WTC11 (cell line): ENCODE measurements around the gene SPOCK2. TPM values are rescaled to one million over a fixed set of nuclear protein-coding genes. Genes with fewer than 3 reads are reported as not detected.

ENCODE experiments used
- ATAC-seq: fragments of 200-7000 bp; cut with Tn5 transposase; 2 replicates; pipeline ENCODE4 v1.10.0; 2021; ENCODE audit warnings: mild to moderate bottlenecking, moderate library complexity
- Bru-seq: library from RNA; stranded (reverse); fragments of 400-500 nt; gene quantifications from one replicate; lab custom pipeline; 2021; lab: Mats Ljungman, UMichigan
- CTCF ChIA-PET: fragments of 300-600 bp; sonication (Branson Sonifier 250); formaldehyde crosslinking; loops from one replicate; lab custom pipeline; 2021; ENCODE audit warnings: antibody characterized with exemption; lab: Charles Lee
- POLR2A ChIA-PET: fragments of 350-600 bp; sonication (Branson Sonifier 250); formaldehyde crosslinking; loops from one replicate; lab custom pipeline; 2021; ENCODE audit warnings: antibody characterized with exemption; lab: Charles Lee
- DNase-seq: peaks from one replicate; pipeline ENCODE4 v3.0.0; 2021; ENCODE audit warnings: low spot score
- H3K27ac Mint-ChIP-seq: 2 replicates; pipeline ENCODE4 v1.8.0; 2021; ENCODE audit warnings: mixed read lengths
- H3K27me3 Mint-ChIP-seq: 2 replicates; pipeline ENCODE4 v1.8.0; 2021; ENCODE audit warnings: low read depth, mild to moderate bottlenecking, moderate library complexity, mixed read lengths
- H3K36me3 Mint-ChIP-seq: 2 replicates; pipeline ENCODE4 v1.8.0; 2021; ENCODE audit warnings: mixed read lengths
- H3K4me1 Mint-ChIP-seq: 2 replicates; pipeline ENCODE4 v1.8.0; 2022; ENCODE audit warnings: mixed read lengths
- H3K4me3 Mint-ChIP-seq: 2 replicates; pipeline ENCODE4 v1.8.0; 2021; ENCODE audit warnings: mild to moderate bottlenecking, moderate library complexity, mixed read lengths
- H3K9me3 Mint-ChIP-seq: 2 replicates; pipeline ENCODE4 v1.8.0; 2021; ENCODE audit warnings: mixed read lengths
- AFF4 ChIP-seq: sonication (generic); formaldehyde crosslinking; IDR thresholded peaks from 2 replicates; pipeline ENCODE4 v1.8.1; 2023; ENCODE audit warnings: mild to moderate bottlenecking, missing genetic modification reagents, borderline replicate concordance
- CREM ChIP-seq: sonication (generic); formaldehyde crosslinking; IDR thresholded peaks from 2 replicates; pipeline ENCODE4 v1.8.1; 2022; ENCODE audit warnings: mild to moderate bottlenecking, missing genetic modification reagents, moderate library complexity
- CTCF ChIP-seq: fragments of 200-600 bp; IDR thresholded peaks from 2 replicates; pipeline ENCODE4 v1.8.0; 2022; ENCODE audit warnings: antibody characterized with exemption
- FOXJ3 ChIP-seq: sonication (generic); formaldehyde crosslinking; IDR thresholded peaks from 2 replicates; pipeline ENCODE4 v1.9.0; 2021; ENCODE audit warnings: missing genetic modification reagents, mild to moderate bottlenecking, borderline replicate concordance
- HMGXB4 ChIP-seq: sonication (generic); formaldehyde crosslinking; IDR thresholded peaks from 2 replicates; pipeline ENCODE4 v1.8.1; 2023; ENCODE audit warnings: mild to moderate bottlenecking, moderate library complexity, missing genetic modification reagents
- JAZF1 ChIP-seq: fragments of 250-450 bp; sonication (Bioruptor Pico); IDR thresholded peaks from 2 replicates; pipeline ENCODE4 v1.9.0; 2021; ENCODE audit warnings: moderate library complexity, mild to moderate bottlenecking, inconsistent platforms
- JUN ChIP-seq: sonication (generic); formaldehyde crosslinking; IDR thresholded peaks from 2 replicates; pipeline ENCODE4 v1.8.0; 2023; ENCODE audit warnings: mild to moderate bottlenecking, missing genetic modification reagents
- OVOL2 ChIP-seq: fragments of 250-450 bp; sonication (Bioruptor Pico); IDR thresholded peaks from 2 replicates; pipeline ENCODE4 v1.9.0; 2021; ENCODE audit warnings: mild to moderate bottlenecking, borderline replicate concordance
- RELA ChIP-seq: sonication (generic); formaldehyde crosslinking; IDR thresholded peaks from 2 replicates; pipeline ENCODE4 v1.8.1; 2022; ENCODE audit warnings: missing genetic modification reagents, mild to moderate bottlenecking, borderline replicate concordance
- TP53 ChIP-seq: sonication (generic); formaldehyde crosslinking; IDR thresholded peaks from 2 replicates; pipeline ENCODE4 v1.8.1; 2023; ENCODE audit warnings: mild to moderate bottlenecking, missing genetic modification reagents
- USF1 ChIP-seq: sonication (generic); formaldehyde crosslinking; IDR thresholded peaks from 2 replicates; pipeline ENCODE4 v1.8.0; 2022; ENCODE audit warnings: mild to moderate bottlenecking, missing genetic modification reagents
- ZNF671 ChIP-seq: fragments of 250-450 bp; sonication (Bioruptor Pico); IDR thresholded peaks from 2 replicates; pipeline ENCODE4 v1.8.0; 2021; ENCODE audit warnings: mild to moderate bottlenecking
- long read RNA-seq, 3 experiments: library from RNA in 1 of 3; library from capped mRNA in 1 of 3; library from polyadenylated mRNA in 1 of 3; unstranded in 2 of 3; stranded (forward) in 1 of 3; transcript quantifications; one replicate each; pipeline ENCODE4 v2.0.0, GENCODE V29; 2021
- total RNA-seq: library from RNA; stranded (reverse); gene quantifications from 3 replicates; pipeline ENCODE4 v1.2.3, GENCODE V29; 2021

Gene SPOCK2
- 4.0 to 4.7 TPM (median 4.1 TPM) in 3 replicates for total RNA-seq
- percentile 23 among the genes with signal in this experiment for Bru-seq, nascent RNA
- long read RNA-seq, experiment 1, partial matches to known transcripts = 0 of 6 reads
- long read RNA-seq, experiment 1, other reads (novel, unspliced or antisense) = 6 of 6 reads
- long read RNA-seq, experiment 2, partial matches to known transcripts = 0 of 6 reads
- long read RNA-seq, experiment 2, other reads (novel, unspliced or antisense) = 6 of 6 reads
- long read RNA-seq, experiment 3, partial matches to known transcripts = 0 of 1 reads
- long read RNA-seq, experiment 3, other reads (novel, unspliced or antisense) = 1 of 1 reads

GRCh38 chr10:72087969-72088888 lies at the start of gene SPOCK2:
Gene SPOCK2 (minus strand): TSS chr10:72088551. CDS start chr10:72088328, 223 bp downstream.
- TF ChIP-seq HMGXB4 (CRISPR knock-in tag) = 0 out of 2 replicates have a peak, but pooled peaks have one; percentile 11
- no peak for TF ChIP-seq AFF4
- TF ChIP-seq CREM (CRISPR knock-in tag) = no peak
- TF ChIP-seq USF1 (CRISPR knock-in tag) = 0 out of 2 replicates have a peak, but pooled peaks have one; percentile 1
- Mint-ChIP-seq H3K27ac (no peak within 1 kb of the TSS), H3K4me3 (peak within 1 kb of the TSS; percentile 82), H3K27me3 (peaks cover 55% of the 10 kb centered on the region), H3K36me3 (no peaks in the 10 kb centered on the region), H3K4me1 (peaks cover 24% of the 10 kb centered on the region), H3K9me3 (no peaks in the 10 kb centered on the region)
- ATAC-seq (peak; percentile 8), DNase-seq (peak; percentile 40)
- ChIA-PET CTCF (interaction anchor here (0.5 to 3.8 kb wide), 15 partner anchors 18 to 479 kb away, joined by 3 to 32 read pairs (median 4); no protein-coding TSS in a partner anchor), POLR2A (interaction anchor here (0.5 to 1.7 kb wide), 6 partner anchors 127 to 224 kb away, joined by 3 to 8 read pairs (median 6); partner anchors contain the start of genes ANAPC16, ASCC1 and DDIT4)

- ChIA-PET CTCF (no interaction called here), POLR2A (interaction anchor here (0.7 kb wide), 3 partner anchors 70 to 462 kb away, joined by 3 to 7 read pairs (median 6); no protein-coding TSS in a partner anchor)
- Mint-ChIP-seq H3K27ac (no peak overlapping the region), H3K27me3 (no peaks in the 10 kb centered on the region), H3K36me3 (peaks cover 16% of the 10 kb centered on the region), H3K9me3 (peaks cover 4% of the 10 kb centered on the region), H3K4me3 (no peak overlapping the region), H3K4me1 (peaks cover 19% of the 10 kb centered on the region)
- TF ChIP-seq RELA = no peak
- TF ChIP-seq JUN (CRISPR knock-in tag) = no peak
- no peak for TF ChIP-seq ZNF671 (CRISPR knock-in tag)
- TF ChIP-seq CTCF = no peak
- TF ChIP-seq TP53 (CRISPR knock-in tag) = no peak
- no peak for TF ChIP-seq FOXJ3 (CRISPR knock-in tag)
- no peak for TF ChIP-seq JAZF1
- no peak for TF ChIP-seq OVOL2 (CRISPR knock-in tag)
- DNase-seq (no peak), ATAC-seq (no peak)
These were observed 49.2 kb upstream of the SPOCK2 start for GRCh38 chr10:72137583-72137982.
